Testis (tissue), 3 donors: ENCODE measurements around the gene CNPY1. TPM values are rescaled to one million over a fixed set of nuclear protein-coding genes. Genes with fewer than 3 reads are reported as not detected.

Source experiments
- DNase-seq: peaks from one replicate; pipeline ENCODE4 v3.0.0-alpha.2; 2019
- H3K27ac ChIP-seq, 2 donors: fragments of 200-600 bp; sonication (generic); one replicate each; pipeline ENCODE4 v1.5.1; 2019
- H3K27me3 ChIP-seq: fragments of 200-600 bp; sonication (generic); one replicate; pipeline ENCODE4 v1.5.1; 2019
- H3K36me3 ChIP-seq: fragments of 200-600 bp; sonication (generic); one replicate; pipeline ENCODE4 v1.5.1; 2017; ENCODE audit warnings: low read depth; ENCODE audit errors: missing control alignments
- H3K4me1 ChIP-seq: fragments of 200-600 bp; sonication (generic); one replicate; pipeline ENCODE4 v1.5.1; 2019
- H3K4me3 ChIP-seq, 2 donors: fragments of 200-600 bp; sonication (generic); one replicate each; pipeline ENCODE4 v1.5.1; 2017 to 2019
- H3K9me3 ChIP-seq: fragments of 200-600 bp; sonication (generic); one replicate; pipeline ENCODE4 v1.5.1; 2017
- CTCF ChIP-seq, 3 experiments: fragments of 450-650 bp in 2 of 3; fragments of 200-600 bp in 1 of 3; sonication (generic) in 1 of 3; IDR thresholded peaks; one replicate each; pipeline ENCODE4 v1.5.1; 2016 to 2019; ENCODE audit warnings: antibody characterized with exemption in 3 of 3, mild to moderate bottlenecking in 2 of 3, moderate library complexity in 1 of 3
- POLR2A ChIP-seq: fragments of 450-650 bp; IDR thresholded peaks from one replicate; pipeline ENCODE4 v1.6.1; 2017; ENCODE audit warnings: antibody characterized with exemption, mild to moderate bottlenecking, moderate library complexity
- WGBS, 2 donors: methylation state at CpG; one replicate each; pipeline ENCODE4 v1.1.5; 2018; 5-methylcytosine and 5-hydroxymethylcytosine counted together
- intact Hi-C: fragments of 100-400 bp; cut with DNase I; formaldehyde crosslinking; loops from one replicate; pipeline ENCODE4 v1.15.1; 2023; ENCODE audit warnings: low total_unique reads
- polyA plus RNA-seq: library from polyadenylated mRNA; stranded (reverse); fragments of 350-450 nt; fragmentation: Illumina TruSeq; extraction: RNeasy Lipid Tissue Mini Kit (QIAGEN cat#74804); gene quantifications from one replicate; pipeline ENCODE4 v1.2.3, GENCODE V29; 2014; ENCODE audit warnings: low read depth, low replicate concordance; ENCODE audit not compliant: insufficient read depth
- total RNA-seq, 2 donors: library from RNA; depleted of rRNA; stranded (reverse); fragments of >200 nt; gene quantifications; one replicate each; pipeline ENCODE4 v1.2.3, GENCODE V29; 2016

Gene CNPY1
- total and polyA plus RNA-seq, 3 donors from 2014 or later, result 0.25 to 0.47 (median 0.31) TPM

GRCh38 chr7:155467846-155468784 is 78.2 kb downstream of the CNPY1 start:
- Histone ChIP-seq H3K4me1 (peaks cover 8% of the 10 kb centered on the region), H3K9me3 (no peaks in the 10 kb centered on the region), H3K36me3 (no peaks in the 10 kb centered on the region), H3K27ac (no peak overlapping the region), H3K4me3 (peak overlapping the region; percentile 15 to 53), H3K27me3 (no peaks in the 10 kb centered on the region)
- no peak for DNase-seq
- TF ChIP-seq POLR2A, result no peak
- TF ChIP-seq CTCF (IDR thresholded peaks at IDR 0.05), result no peak
- 3 to 5% methylated on average over 39 to 56 of the region's 70 CpGs for WGBS, 2 donors
- intact Hi-C loops, result no loop called here

- TF ChIP-seq CTCF (IDR thresholded peaks at IDR 0.05) (no peak), POLR2A (no peak)
- Histone ChIP-seq H3K9me3 (no peaks in the 10 kb centered on the region), H3K4me1 (peaks cover 8% of the 10 kb centered on the region), H3K27me3 (no peaks in the 10 kb centered on the region), H3K36me3 (no peaks in the 10 kb centered on the region), H3K4me3 (peak overlapping the region in 1 of 2 donors; percentile 53), H3K27ac (no peak overlapping the region)
- WGBS, 2 donors, result 4 to 8% methylated on average over 18 to 76 of the region's 78 CpGs
- intact Hi-C loops, result no loop called here
- DNase-seq, result no peak
Observed at GRCh38 chr7:155466814-155467733, 79.3 kb downstream of the CNPY1 start.

GRCh38 chr7:155466142-155466813 is 80.1 kb downstream of the CNPY1 start:
- WGBS, 2 donors, result 4 to 7% methylated on average over 13 to 42 of the region's 42 CpGs
- Histone ChIP-seq H3K36me3 (no peaks in the 10 kb centered on the region), H3K4me3 (peak overlapping the region in 1 of 2 donors; percentile 53), H3K27me3 (no peaks in the 10 kb centered on the region), H3K27ac (no peak overlapping the region), H3K9me3 (no peaks in the 10 kb centered on the region), H3K4me1 (peaks cover 8% of the 10 kb centered on the region)
- TF ChIP-seq POLR2A (no peak), CTCF (IDR thresholded peaks at IDR 0.05) (no peak)
- intact Hi-C loops, result no loop called here
- no peak for DNase-seq

GRCh38 chr7:155465761-155466141 is 80.6 kb downstream of the CNPY1 start:
- TF ChIP-seq POLR2A, result no peak
- no peak for TF ChIP-seq CTCF (IDR thresholded peaks at IDR 0.05)
- H3K9me3 ChIP-seq, result no peaks in the 10 kb centered on the region
- H3K27me3 ChIP-seq, result no peaks in the 10 kb centered on the region
- H3K4me3 ChIP-seq, result no peak overlapping the region
- intact Hi-C loops, result no loop called here
- no peak for DNase-seq
- peaks cover 8% of the 10 kb centered on the region for H3K4me1 ChIP-seq
- H3K27ac ChIP-seq, result no peak overlapping the region
- H3K36me3 ChIP-seq, result no peaks in the 10 kb centered on the region
- 12 to 15% methylated on average over 9 of the region's 9 CpGs for WGBS, 2 donors
